Liver (tissue), 3 donors: ENCODE results near the gene LAMB4.

Experiments
- EGR1 ChIP-seq, 2 donors: IDR thresholded peaks; 2 replicates each; pipeline ENCODE4 v1.6.1; 2016 to 2018; ENCODE audit warnings: antibody characterized with exemption in 2 of 2, low read depth in 2 of 2
- GABPA ChIP-seq, 2 donors: IDR thresholded peaks in 1 of 2; conservative IDR thresholded peaks in 1 of 2; 2 replicates each; pipeline ENCODE4 v1.6.1; 2016; ENCODE audit warnings: antibody characterized with exemption in 2 of 2, mild to moderate bottlenecking in 1 of 2, moderate library complexity in 1 of 2
- HNF4A ChIP-seq, 2 donors: conservative IDR thresholded peaks; 2 replicates each; pipeline ENCODE4 v1.6.1; 2016; ENCODE audit warnings: antibody characterized with exemption in 2 of 2, mild to moderate bottlenecking in 2 of 2
- JUND ChIP-seq, 2 donors: IDR thresholded peaks; 2 replicates each; pipeline ENCODE4 v1.6.1; 2016; ENCODE audit warnings: antibody characterized with exemption in 2 of 2
- RAD21 ChIP-seq, 2 donors: IDR thresholded peaks; 2 replicates each; pipeline ENCODE4 v1.6.1; 2016; ENCODE audit warnings: antibody characterized with exemption in 2 of 2, mild to moderate bottlenecking in 2 of 2
- RXRA ChIP-seq, 2 donors: IDR thresholded peaks; 2 replicates each; pipeline ENCODE4 v1.6.1; 2017 to 2018; ENCODE audit warnings: antibody characterized with exemption in 2 of 2, mild to moderate bottlenecking in 1 of 2
- SP1 ChIP-seq: IDR thresholded peaks from 2 replicates; pipeline ENCODE4 v1.6.1; 2018; ENCODE audit warnings: antibody characterized with exemption, mild to moderate bottlenecking
- TAF1 ChIP-seq: conservative IDR thresholded peaks from 2 replicates; pipeline ENCODE4 v1.6.1; 2016; ENCODE audit warnings: antibody characterized with exemption, mild to moderate bottlenecking
- YY1 ChIP-seq: IDR thresholded peaks from 2 replicates; pipeline ENCODE4 v1.6.1; 2016; ENCODE audit warnings: antibody characterized with exemption, mild to moderate bottlenecking
- TF ChIP-seq, protein P1 (sequence below): fragments of 150-350 bp; IDR thresholded peaks from 2 replicates; pipeline ENCODE4 v1.5.1; 2017; ENCODE audit warnings: improper control_type of control experiment, low read depth, low read length; ENCODE audit not compliant: missing input control
- TF ChIP-seq, protein P2 (sequence below): IDR thresholded peaks from 2 replicates; pipeline ENCODE4 v1.6.1; 2016; ENCODE audit warnings: antibody characterized with exemption, mild to moderate bottlenecking
- TF ChIP-seq, protein P3 (sequence below): IDR thresholded peaks from 2 replicates; pipeline ENCODE4 v1.6.1; 2016; ENCODE audit warnings: antibody characterized with exemption
- TF ChIP-seq, protein P4 (sequence below): IDR thresholded peaks from 2 replicates; pipeline ENCODE4 v1.6.1; 2016; ENCODE audit warnings: antibody characterized with exemption
- donor health status: healthy.
- donor health status: healthy.

DNA sequence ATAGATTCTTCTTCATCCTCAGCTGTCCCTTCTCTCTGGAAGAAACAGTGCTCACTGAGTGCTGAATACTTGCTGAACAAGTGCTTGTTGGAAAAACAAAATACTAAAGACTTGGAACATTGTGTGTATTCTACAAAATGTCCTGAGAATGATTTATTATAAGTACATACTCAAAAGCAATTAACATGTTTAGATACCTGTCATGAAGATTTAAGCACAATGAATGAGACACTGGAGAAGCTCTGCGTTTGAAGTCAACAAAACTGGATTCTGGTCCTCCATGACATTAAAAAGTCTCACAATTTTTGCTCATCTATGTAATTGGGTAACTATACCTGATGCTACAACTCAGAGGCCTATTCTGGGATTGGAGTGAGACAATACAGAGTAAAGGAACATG, 92.4 kb downstream of the LAMB4 start:
- TF ChIP-seq, protein P1, sequence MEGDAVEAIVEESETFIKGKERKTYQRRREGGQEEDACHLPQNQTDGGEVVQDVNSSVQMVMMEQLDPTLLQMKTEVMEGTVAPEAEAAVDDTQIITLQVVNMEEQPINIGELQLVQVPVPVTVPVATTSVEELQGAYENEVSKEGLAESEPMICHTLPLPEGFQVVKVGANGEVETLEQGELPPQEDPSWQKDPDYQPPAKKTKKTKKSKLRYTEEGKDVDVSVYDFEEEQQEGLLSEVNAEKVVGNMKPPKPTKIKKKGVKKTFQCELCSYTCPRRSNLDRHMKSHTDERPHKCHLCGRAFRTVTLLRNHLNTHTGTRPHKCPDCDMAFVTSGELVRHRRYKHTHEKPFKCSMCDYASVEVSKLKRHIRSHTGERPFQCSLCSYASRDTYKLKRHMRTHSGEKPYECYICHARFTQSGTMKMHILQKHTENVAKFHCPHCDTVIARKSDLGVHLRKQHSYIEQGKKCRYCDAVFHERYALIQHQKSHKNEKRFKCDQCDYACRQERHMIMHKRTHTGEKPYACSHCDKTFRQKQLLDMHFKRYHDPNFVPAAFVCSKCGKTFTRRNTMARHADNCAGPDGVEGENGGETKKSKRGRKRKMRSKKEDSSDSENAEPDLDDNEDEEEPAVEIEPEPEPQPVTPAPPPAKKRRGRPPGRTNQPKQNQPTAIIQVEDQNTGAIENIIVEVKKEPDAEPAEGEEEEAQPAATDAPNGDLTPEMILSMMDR, result no peak
- no peak for TF ChIP-seq SP1
- TF ChIP-seq, protein P2, sequence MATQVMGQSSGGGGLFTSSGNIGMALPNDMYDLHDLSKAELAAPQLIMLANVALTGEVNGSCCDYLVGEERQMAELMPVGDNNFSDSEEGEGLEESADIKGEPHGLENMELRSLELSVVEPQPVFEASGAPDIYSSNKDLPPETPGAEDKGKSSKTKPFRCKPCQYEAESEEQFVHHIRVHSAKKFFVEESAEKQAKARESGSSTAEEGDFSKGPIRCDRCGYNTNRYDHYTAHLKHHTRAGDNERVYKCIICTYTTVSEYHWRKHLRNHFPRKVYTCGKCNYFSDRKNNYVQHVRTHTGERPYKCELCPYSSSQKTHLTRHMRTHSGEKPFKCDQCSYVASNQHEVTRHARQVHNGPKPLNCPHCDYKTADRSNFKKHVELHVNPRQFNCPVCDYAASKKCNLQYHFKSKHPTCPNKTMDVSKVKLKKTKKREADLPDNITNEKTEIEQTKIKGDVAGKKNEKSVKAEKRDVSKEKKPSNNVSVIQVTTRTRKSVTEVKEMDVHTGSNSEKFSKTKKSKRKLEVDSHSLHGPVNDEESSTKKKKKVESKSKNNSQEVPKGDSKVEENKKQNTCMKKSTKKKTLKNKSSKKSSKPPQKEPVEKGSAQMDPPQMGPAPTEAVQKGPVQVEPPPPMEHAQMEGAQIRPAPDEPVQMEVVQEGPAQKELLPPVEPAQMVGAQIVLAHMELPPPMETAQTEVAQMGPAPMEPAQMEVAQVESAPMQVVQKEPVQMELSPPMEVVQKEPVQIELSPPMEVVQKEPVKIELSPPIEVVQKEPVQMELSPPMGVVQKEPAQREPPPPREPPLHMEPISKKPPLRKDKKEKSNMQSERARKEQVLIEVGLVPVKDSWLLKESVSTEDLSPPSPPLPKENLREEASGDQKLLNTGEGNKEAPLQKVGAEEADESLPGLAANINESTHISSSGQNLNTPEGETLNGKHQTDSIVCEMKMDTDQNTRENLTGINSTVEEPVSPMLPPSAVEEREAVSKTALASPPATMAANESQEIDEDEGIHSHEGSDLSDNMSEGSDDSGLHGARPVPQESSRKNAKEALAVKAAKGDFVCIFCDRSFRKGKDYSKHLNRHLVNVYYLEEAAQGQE, result no peak
- no peak for TF ChIP-seq HNF4A (conservative IDR thresholded peaks at IDR 0.05)
- TF ChIP-seq, protein P3, sequence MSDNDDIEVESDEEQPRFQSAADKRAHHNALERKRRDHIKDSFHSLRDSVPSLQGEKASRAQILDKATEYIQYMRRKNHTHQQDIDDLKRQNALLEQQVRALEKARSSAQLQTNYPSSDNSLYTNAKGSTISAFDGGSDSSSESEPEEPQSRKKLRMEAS, result no peak
- TF ChIP-seq YY1, result no peak
- no peak for TF ChIP-seq RXRA (IDR thresholded peaks at IDR 0.05)
- no peak for TF ChIP-seq GABPA (IDR thresholded peaks at IDR 0.05 in 1 of 2, conservative IDR thresholded peaks at IDR 0.05 in 1 of 2)
- no peak for TF ChIP-seq RAD21 (IDR thresholded peaks at IDR 0.05)
- no peak for TF ChIP-seq JUND (IDR thresholded peaks at IDR 0.05)
- TF ChIP-seq, protein P4, sequence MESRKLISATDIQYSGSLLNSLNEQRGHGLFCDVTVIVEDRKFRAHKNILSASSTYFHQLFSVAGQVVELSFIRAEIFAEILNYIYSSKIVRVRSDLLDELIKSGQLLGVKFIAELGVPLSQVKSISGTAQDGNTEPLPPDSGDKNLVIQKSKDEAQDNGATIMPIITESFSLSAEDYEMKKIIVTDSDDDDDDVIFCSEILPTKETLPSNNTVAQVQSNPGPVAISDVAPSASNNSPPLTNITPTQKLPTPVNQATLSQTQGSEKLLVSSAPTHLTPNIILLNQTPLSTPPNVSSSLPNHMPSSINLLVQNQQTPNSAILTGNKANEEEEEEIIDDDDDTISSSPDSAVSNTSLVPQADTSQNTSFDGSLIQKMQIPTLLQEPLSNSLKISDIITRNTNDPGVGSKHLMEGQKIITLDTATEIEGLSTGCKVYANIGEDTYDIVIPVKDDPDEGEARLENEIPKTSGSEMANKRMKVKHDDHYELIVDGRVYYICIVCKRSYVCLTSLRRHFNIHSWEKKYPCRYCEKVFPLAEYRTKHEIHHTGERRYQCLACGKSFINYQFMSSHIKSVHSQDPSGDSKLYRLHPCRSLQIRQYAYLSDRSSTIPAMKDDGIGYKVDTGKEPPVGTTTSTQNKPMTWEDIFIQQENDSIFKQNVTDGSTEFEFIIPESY, result no peak
- no peak for TF ChIP-seq TAF1
- no peak for TF ChIP-seq EGR1 (IDR thresholded peaks at IDR 0.05; ENCODE audit: low read depth in 2 of 2)
